B cell (primary cell): Measurements from ENCODE around the gene PTPRN2. TPM values are rescaled to one million over a fixed set of nuclear protein-coding genes. Genes with fewer than 3 reads are reported as not detected.

Experiments
- ATAC-seq: fragments of 200-7000 bp; cut with Tn5 transposase; one replicate; pipeline ENCODE4 v1.10.0; 2021; ENCODE audit warnings: low read depth, mild to moderate bottlenecking, moderate number of reproducible peaks, moderate library complexity
- CTCF ChIA-PET: fragments of 350-600 bp; sonication (Branson Sonifier 250); formaldehyde crosslinking; loops from one replicate; lab custom pipeline; 2021; ENCODE audit warnings: antibody characterized with exemption, inconsistent platforms; lab: Charles Lee
- POLR2A ChIA-PET: fragments of 350-600 bp; sonication (Branson Sonifier 250); formaldehyde crosslinking; loops from one replicate; lab custom pipeline; 2021; ENCODE audit warnings: antibody characterized with exemption; lab: Charles Lee
- DNase-seq: peaks from one replicate; pipeline ENCODE4 v3.0.0; 2013
- H2AFZ ChIP-seq: 2 replicates; pipeline ENCODE4 v1.6.1; 2012; ENCODE audit warnings: mild to moderate bottlenecking, low read depth, low read length; ENCODE audit not compliant: insufficient read depth, poor library complexity, severe bottlenecking
- H3K27ac ChIP-seq, 2 donors: 1 replicate in 1 of 2; 2 replicates in 1 of 2; pipeline ENCODE4 v1.5.1; 2012 to 2013; ENCODE audit warnings: low read length in 2 of 2, mild to moderate bottlenecking in 2 of 2, moderate library complexity in 1 of 2
- H3K27me3 ChIP-seq, 4 experiments: fragments of 200-600 bp in 1 of 4; sonication (generic) in 1 of 4; replicated peaks in 1 of 4; 1 replicate in 2 of 4; 2 replicates in 2 of 4; pipeline versions ENCODE4 v1.6.1 to v1.7.0; 2013 to 2016; ENCODE audit warnings: low read length in 3 of 4, mild to moderate bottlenecking in 2 of 4, mixed read lengths in 1 of 4, moderate library complexity in 1 of 4; ENCODE audit not compliant: insufficient read depth in 4 of 4, control insufficient read depth in 3 of 4; ENCODE audit errors: control extremely low read depth in 1 of 4
- H3K36me3 ChIP-seq, 2 experiments: replicated peaks in 1 of 2; 1 replicate in 1 of 2; 2 replicates in 1 of 2; pipeline versions ENCODE4 v1.6.1 to v1.7.1; 2013; ENCODE audit warnings: low read length in 1 of 2; ENCODE audit not compliant: insufficient read depth in 2 of 2, control insufficient read depth in 1 of 2; ENCODE audit errors: control extremely low read depth in 1 of 2, extremely low read depth in 1 of 2
- H3K4me1 ChIP-seq, 2 donors: fragments of 200-600 bp in 1 of 2; sonication (generic) in 1 of 2; 1 replicate in 1 of 2; 2 replicates in 1 of 2; pipeline versions ENCODE4 v1.5.1 to v1.6.1; 2013 to 2017; ENCODE audit warnings: low read length in 2 of 2; ENCODE audit not compliant: control insufficient read depth in 2 of 2, insufficient read depth in 2 of 2
- H3K4me2 ChIP-seq: replicated peaks from 2 replicates; pipeline ENCODE3; 2012; ENCODE audit warnings: mild to moderate bottlenecking, low read depth, low read length; ENCODE audit not compliant: poor library complexity, severe bottlenecking
- H3K4me3 ChIP-seq, 5 experiments: fragments of 200-600 bp in 1 of 5; sonication (generic) in 1 of 5; 1 replicate in 3 of 5; 2 replicates in 2 of 5; pipeline versions ENCODE4 v1.5.1 to v1.7.0; 2011 to 2016; ENCODE audit warnings: low read length in 4 of 5, mild to moderate bottlenecking in 4 of 5, low read depth in 2 of 5, control low read depth in 1 of 5, moderate library complexity in 1 of 5; ENCODE audit not compliant: insufficient read depth in 1 of 5; ENCODE audit errors: control extremely low read depth in 1 of 5, extremely low read depth in 1 of 5
- H3K79me2 ChIP-seq: fragments of 200-600 bp; sonication (generic); one replicate; pipeline ENCODE4 v1.6.0; 2016; ENCODE audit warnings: low read length; ENCODE audit not compliant: control insufficient read depth, insufficient read depth
- H3K9ac ChIP-seq: fragments of 200-600 bp; sonication (generic); 2 replicates; pipeline ENCODE4 v1.6.1; 2017; ENCODE audit warnings: mild to moderate bottlenecking, low read length, moderate library complexity
- H3K9me3 ChIP-seq, 3 donors: one replicate each; pipeline versions ENCODE4 v1.6.1 to v1.7.1; 2013; ENCODE audit warnings: low read length in 2 of 3; ENCODE audit not compliant: control insufficient read depth in 2 of 3, insufficient read depth in 1 of 3; ENCODE audit errors: control extremely low read depth in 1 of 3
- H4K20me1 ChIP-seq: 2 replicates; pipeline ENCODE4 v1.6.0; 2012; ENCODE audit warnings: mild to moderate bottlenecking, low read length; ENCODE audit not compliant: insufficient read depth, control insufficient read depth, poor library complexity, severe bottlenecking
- H3K27ac Mint-ChIP-seq: one replicate; pipeline ENCODE4 v1.8.0; 2021; ENCODE audit warnings: mixed read lengths
- H3K27me3 Mint-ChIP-seq: one replicate; pipeline ENCODE4 v1.8.0; 2021; ENCODE audit warnings: mixed read lengths
- H3K4me1 Mint-ChIP-seq: one replicate; pipeline ENCODE4 v1.8.0; 2021; ENCODE audit warnings: mixed read lengths
- H3K4me3 Mint-ChIP-seq: one replicate; pipeline ENCODE4 v1.8.0; 2021; ENCODE audit warnings: mixed read lengths
- H3K9me3 Mint-ChIP-seq: one replicate; pipeline ENCODE4 v1.8.0; 2022; ENCODE audit warnings: mixed read lengths; ENCODE audit not compliant: insufficient read depth
- EZH2 ChIP-seq: IDR thresholded peaks from 2 replicates; pipeline ENCODE4 v1.6.1; 2012; ENCODE audit warnings: borderline replicate concordance, low read depth, mild to moderate bottlenecking, moderate library complexity, low read length; ENCODE audit not compliant: insufficient read depth, poor library complexity, severe bottlenecking
- WGBS: methylation state at CpG from one replicate; pipeline ENCODE4 v1.1.5; 2013; ENCODE audit warnings: missing lambda C conversion rate; ENCODE audit not compliant: insufficient coverage; 5-methylcytosine and 5-hydroxymethylcytosine counted together
- intact Hi-C: fragments of 100-400 bp; cut with micrococcal nuclease; formaldehyde crosslinking; loops from one replicate; pipeline ENCODE4 v1.10.0; 2022
- polyA plus RNA-seq: library from polyadenylated mRNA; depleted of rRNA; stranded (reverse); fragments of >200 nt; gene quantifications from 2 replicates; pipeline ENCODE4 v1.2.3, GENCODE V29; 2012
- total RNA-seq, 2 donors: library from RNA; stranded (reverse); fragments of 120-200 nt in 1 of 2; gene quantifications; 1 replicate in 1 of 2; 2 replicates in 1 of 2; pipeline versions ENCODE4 v1.2.3 to v1.2.4, GENCODE V29; 2013 to 2022
- TF ChIP-seq, protein P1 (sequence below): fragments of 200-600 bp; IDR thresholded peaks from one replicate; pipeline ENCODE4 v1.8.0; 2022; ENCODE audit warnings: antibody characterized with exemption, mild to moderate bottlenecking

PTPRN2 gene
- total and polyA plus RNA-seq, 2 donors (not counting 1 experiment from before 2014, with no cell fraction given): 2.0 to 5.0 TPM

DNA sequence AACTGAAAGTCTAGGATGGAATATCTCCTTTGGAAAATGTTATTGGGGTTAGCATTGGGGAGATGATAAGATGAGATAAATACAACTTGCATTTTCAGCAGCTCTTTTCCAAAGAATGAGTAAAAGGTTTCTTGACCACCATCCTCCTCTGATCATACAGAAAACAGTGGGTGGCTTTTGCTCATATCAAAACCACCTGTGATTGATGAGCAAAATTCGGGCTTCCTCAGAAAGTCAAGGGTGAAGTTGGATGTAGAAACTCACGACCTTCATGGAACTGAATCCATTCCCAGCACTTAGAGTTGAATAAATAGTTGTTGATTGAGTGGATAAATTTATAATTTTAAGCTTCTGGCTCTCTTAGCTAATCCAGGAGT lies 1092.5 kb downstream of the PTPRN2 start:
- H3K27me3 ChIP-seq: no peaks in the 10 kb centered on the region
- no peaks in the 10 kb centered on the region for H4K20me1 ChIP-seq
- ChIA-PET POLR2A (no interaction called here), CTCF (no interaction called here)
- no peak overlapping the region for H3K27ac Mint-ChIP-seq
- no peak overlapping the region for H3K4me3 ChIP-seq
- DNase-seq (no peak), ATAC-seq (no peak)
- no peak overlapping the region for H2AFZ ChIP-seq
- no CpG with 5 or more reads among the region's 2 CpGs for WGBS
- no peak overlapping the region for H3K9ac ChIP-seq
- H3K79me2 ChIP-seq: no peaks in the 10 kb centered on the region
- intact Hi-C loops: no loop called here
- no peaks in the 10 kb centered on the region for H3K36me3 ChIP-seq
- H3K9me3 ChIP-seq: peaks cover 0 to 9% (median 4%) of the 10 kb centered on the region in 3 donors
- peaks cover 8% of the 10 kb centered on the region for H3K4me1 Mint-ChIP-seq
- no peak overlapping the region for H3K4me2 ChIP-seq
- H3K4me1 ChIP-seq: peaks cover 0 to 4% of the 10 kb centered on the region in 2 donors
- no peak overlapping the region for H3K4me3 Mint-ChIP-seq
- TF ChIP-seq, protein P1, sequence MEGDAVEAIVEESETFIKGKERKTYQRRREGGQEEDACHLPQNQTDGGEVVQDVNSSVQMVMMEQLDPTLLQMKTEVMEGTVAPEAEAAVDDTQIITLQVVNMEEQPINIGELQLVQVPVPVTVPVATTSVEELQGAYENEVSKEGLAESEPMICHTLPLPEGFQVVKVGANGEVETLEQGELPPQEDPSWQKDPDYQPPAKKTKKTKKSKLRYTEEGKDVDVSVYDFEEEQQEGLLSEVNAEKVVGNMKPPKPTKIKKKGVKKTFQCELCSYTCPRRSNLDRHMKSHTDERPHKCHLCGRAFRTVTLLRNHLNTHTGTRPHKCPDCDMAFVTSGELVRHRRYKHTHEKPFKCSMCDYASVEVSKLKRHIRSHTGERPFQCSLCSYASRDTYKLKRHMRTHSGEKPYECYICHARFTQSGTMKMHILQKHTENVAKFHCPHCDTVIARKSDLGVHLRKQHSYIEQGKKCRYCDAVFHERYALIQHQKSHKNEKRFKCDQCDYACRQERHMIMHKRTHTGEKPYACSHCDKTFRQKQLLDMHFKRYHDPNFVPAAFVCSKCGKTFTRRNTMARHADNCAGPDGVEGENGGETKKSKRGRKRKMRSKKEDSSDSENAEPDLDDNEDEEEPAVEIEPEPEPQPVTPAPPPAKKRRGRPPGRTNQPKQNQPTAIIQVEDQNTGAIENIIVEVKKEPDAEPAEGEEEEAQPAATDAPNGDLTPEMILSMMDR: no peak
- TF ChIP-seq EZH2: no peak
- H3K27ac ChIP-seq: no peak overlapping the region
- H3K9me3 Mint-ChIP-seq: peaks cover 11% of the 10 kb centered on the region
- peaks cover 11% of the 10 kb centered on the region for H3K27me3 Mint-ChIP-seq

DNA sequence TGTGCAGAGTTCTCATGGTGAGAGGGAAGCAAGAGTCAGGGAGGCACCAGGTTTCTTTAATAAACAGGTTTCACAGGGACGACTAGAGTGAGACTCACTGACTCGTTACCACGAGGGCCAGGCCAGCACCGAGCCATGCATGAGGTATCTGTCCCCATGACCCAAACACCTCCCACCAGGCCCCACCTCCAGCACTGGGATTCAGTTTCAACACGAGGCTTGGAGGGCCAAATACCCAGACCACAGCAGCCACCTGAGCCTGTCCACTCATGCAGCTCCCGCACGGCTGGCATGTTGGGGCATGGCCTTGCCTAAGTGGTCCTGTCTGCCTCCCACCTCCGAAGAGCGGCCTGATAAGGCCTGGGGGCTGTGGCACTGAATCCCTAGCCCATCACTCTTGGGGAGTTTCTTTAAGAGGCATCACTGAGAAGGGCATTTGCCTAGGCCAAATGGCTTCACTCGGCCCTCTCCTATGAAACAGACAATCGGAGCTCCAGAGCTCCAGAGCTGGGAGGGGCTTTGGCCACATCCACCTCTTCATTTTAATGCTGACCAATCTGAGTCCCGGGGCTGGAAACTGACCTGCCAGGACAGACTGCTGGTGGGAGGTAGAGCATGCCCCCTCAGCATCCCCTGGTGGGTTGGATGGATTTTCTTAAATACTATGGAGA lies 1093.0 kb downstream of the PTPRN2 start:
- Histone ChIP-seq H3K4me2 (no peak overlapping the region), H3K36me3 (no peaks in the 10 kb centered on the region), H3K79me2 (no peaks in the 10 kb centered on the region), H2AFZ (no peak overlapping the region), H3K9me3 (peaks cover 0 to 9% (median 6%) of the 10 kb centered on the region in 3 donors), H3K4me1 (peaks cover 0 to 6% of the 10 kb centered on the region in 2 donors), H4K20me1 (no peaks in the 10 kb centered on the region), H3K4me3 (no peak overlapping the region), H3K9ac (no peak overlapping the region), H3K27me3 (no peaks in the 10 kb centered on the region), H3K27ac (no peak overlapping the region)
- ATAC-seq: no peak
- no peak for TF ChIP-seq EZH2
- TF ChIP-seq, protein P1: no peak
- ChIA-PET CTCF (no interaction called here), POLR2A (no interaction called here)
- peaks cover 8% of the 10 kb centered on the region for H3K4me1 Mint-ChIP-seq
- peaks cover 11% of the 10 kb centered on the region for H3K9me3 Mint-ChIP-seq
- 87% methylated on average over 12 of the region's 12 CpGs for WGBS
- no peak overlapping the region for H3K4me3 Mint-ChIP-seq
- intact Hi-C loops: no loop called here
- DNase-seq: no peak
- H3K27ac Mint-ChIP-seq: no peak overlapping the region
- H3K27me3 Mint-ChIP-seq: peaks cover 11% of the 10 kb centered on the region
